CD4-positive, alpha-beta T cell treated with Interleukin-2 at 100 ng/mL for 4 hours (primary cell): ENCODE results near the gene ERGIC1.

ENCODE experiments used
- DNase-seq: peaks from one replicate; pipeline ENCODE4 v3.0.0-alpha.2; 2020; ENCODE audit warnings: low spot score

The ERGIC1 gene

GRCh38 chr5:172983542-172984243 lies 149.6 kb downstream of the ERGIC1 start, which contains the start of gene ATP6V0E1:
Gene ATP6V0E1 (plus strand): TSS chr5:172983771. CDS start chr5:172983861, 90 bp downstream.
- peak; percentile 92 for DNase-seq

GRCh38 chr5:172984244-172984953 lies 150.3 kb downstream of the ERGIC1 start:
- peak; percentile 77 for DNase-seq

GRCh38 chr5:172985596-172985995 lies 151.5 kb downstream of the ERGIC1 start:
- no peak for DNase-seq

- no peak for DNase-seq
Observed at GRCh38 chr5:172988276-172988675, 154.2 kb downstream of the ERGIC1 start.

- no peak for DNase-seq
Observed at GRCh38 chr5:172990776-172991175, 156.7 kb downstream of the ERGIC1 start.

GRCh38 chr5:172994405-172994804 lies 160.4 kb downstream of the ERGIC1 start:
- no peak for DNase-seq

GRCh38 chr5:172999372-172999973 lies 165.4 kb downstream of the ERGIC1 start:
- DNase-seq = no peak

- DNase-seq = no peak
Observed at GRCh38 chr5:172999974-173000373, 165.9 kb downstream of the ERGIC1 start.

- no peak for DNase-seq
Observed at GRCh38 chr5:173001229-173001841, 167.3 kb downstream of the ERGIC1 start.
